GM13977 (cell line): ENCODE results near the gene FAM174C.

Experiments
- DNase-seq: peaks from one replicate; pipeline ENCODE4 v3.0.0; 2012; ENCODE audit warnings: low spot score
- in situ Hi-C: fragments of 300-500 bp; cut with MboI; formaldehyde crosslinking; loops from one replicate; pipeline ENCODE4 v1.12.0; 2022; ENCODE audit warnings: low sequenced_read_pairs, low pct_unique_long_range_greater_than_20kb, mixed read lengths, inconsistent platforms; ENCODE audit not compliant: unreplicated experiment
- TF ChIP-seq, protein P1 (sequence below): IDR thresholded peaks from 2 replicates; pipeline ENCODE4 v1.5.1; 2012; ENCODE audit warnings: mild to moderate bottlenecking, control low read depth; ENCODE audit not compliant: insufficient read depth; ENCODE audit errors: extremely low read depth, missing control alignments

The FAM174C gene

DNA sequence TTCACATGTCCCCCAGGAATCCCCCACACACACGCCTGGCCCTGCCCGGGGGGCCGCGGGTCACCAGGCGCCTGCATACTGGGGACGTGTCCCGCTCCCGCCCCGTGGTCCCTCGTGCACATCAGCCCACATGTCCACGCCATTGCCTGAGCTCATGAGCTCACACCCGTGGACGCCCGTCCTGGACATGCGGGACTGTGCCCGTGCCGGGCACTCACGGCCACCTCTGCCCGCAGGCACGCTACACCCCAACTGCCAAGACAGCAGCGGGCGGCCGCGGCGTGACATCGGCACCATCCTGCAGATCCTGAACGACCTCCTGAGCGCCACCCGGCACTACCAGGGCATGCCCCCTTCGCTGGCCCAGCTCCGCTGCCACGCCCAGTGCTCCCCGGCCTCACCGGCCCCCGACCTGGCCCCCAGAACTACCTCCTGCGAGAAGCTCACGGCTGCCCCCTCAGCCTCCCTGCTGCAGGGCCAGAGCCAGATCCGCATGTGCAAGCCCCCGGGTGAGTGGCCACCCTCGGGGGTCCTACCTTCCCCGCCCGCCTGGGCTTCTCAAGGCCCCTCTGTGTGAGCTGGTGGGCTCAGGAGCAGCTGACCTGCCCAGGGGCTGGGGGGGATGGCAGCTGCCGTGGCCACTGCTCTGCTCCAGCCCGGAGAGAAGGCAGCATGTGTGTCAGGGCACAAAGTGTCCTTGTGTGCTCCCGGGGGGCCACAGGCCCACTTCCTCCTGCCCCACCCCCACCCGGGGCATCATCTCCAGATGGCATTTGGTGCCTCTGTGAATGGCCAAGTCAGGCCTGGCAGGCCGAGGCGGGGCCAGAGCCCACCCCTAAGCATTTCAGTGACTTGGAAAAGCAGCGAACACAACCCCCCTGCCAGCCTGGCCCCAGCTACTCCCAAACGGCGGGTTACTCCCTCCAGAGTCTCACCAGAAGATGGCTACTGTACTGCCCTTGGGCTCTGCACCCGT is 19.9 kb upstream of the FAM174C start:
- in situ Hi-C loops: no loop called here

DNA sequence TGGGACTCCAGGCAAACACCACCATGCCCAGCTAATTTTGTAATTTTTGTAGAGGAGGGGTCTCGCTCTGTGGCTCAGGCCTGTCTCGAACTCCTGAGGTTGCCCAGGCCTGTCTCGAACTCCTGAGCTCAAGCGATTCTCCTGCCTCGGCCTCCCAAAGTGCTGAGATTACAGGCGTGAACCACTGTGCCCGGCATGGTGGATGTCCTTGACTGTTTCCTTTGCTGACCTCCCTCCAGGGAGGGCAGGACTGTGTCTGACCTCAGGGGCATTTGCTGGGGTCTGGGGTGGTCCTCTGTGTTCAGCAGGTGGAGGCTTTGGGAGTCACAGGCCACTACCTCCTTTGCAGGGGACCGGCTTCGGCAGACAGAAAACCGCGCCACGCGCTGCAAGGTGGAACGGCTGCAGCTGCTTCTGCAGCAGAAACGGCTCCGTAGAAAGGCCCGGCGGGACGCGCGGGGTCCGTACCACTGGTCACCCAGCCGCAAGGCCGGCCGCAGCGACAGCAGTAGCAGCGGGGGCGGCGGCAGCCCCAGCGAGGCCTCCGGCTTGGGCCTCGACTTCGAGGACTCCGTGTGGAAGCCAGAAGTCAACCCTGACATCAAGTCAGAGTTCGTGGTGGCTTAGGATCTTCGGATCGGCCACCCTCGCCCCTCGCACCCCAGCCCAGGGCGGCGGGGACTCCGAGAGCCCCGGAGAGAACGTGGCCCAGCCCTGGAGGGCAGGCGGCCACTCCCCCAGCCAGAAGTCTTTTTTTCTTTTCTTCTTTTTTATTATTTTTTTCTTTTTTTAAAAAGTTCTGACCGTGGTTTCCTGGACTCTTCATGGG is 18.5 kb upstream of the FAM174C start:
- TF ChIP-seq, protein P1, sequence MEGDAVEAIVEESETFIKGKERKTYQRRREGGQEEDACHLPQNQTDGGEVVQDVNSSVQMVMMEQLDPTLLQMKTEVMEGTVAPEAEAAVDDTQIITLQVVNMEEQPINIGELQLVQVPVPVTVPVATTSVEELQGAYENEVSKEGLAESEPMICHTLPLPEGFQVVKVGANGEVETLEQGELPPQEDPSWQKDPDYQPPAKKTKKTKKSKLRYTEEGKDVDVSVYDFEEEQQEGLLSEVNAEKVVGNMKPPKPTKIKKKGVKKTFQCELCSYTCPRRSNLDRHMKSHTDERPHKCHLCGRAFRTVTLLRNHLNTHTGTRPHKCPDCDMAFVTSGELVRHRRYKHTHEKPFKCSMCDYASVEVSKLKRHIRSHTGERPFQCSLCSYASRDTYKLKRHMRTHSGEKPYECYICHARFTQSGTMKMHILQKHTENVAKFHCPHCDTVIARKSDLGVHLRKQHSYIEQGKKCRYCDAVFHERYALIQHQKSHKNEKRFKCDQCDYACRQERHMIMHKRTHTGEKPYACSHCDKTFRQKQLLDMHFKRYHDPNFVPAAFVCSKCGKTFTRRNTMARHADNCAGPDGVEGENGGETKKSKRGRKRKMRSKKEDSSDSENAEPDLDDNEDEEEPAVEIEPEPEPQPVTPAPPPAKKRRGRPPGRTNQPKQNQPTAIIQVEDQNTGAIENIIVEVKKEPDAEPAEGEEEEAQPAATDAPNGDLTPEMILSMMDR: no peak
- DNase-seq: no peak
- in situ Hi-C loops: no loop called here

More for the DNA sequence above, 19.9 kb upstream of the FAM174C start:
- TF ChIP-seq, protein P1: no peak
- DNase-seq: no peak

- TF ChIP-seq, protein P1: no peak
- in situ Hi-C loops: no loop called here
- no peak for DNase-seq
These were observed 17.7 kb upstream of the FAM174C start for GRCh38 chr19:1257475-1258162.

DNA sequence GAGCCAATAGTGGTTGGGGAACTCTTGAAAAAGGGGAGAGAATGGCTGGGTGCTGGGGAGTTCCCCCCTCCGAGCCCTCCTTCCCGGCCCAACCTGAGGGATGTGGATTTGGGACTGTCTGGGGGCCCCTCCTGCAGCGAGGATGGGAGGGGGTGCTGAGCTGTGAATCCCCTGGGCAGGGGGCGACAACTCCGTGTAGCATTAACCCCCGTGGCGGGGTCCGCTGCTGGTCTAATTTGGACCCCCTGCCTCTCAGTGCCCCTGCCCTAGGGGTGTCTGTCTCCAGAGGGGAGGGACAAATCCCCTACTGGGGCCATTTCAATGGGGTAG is 17.2 kb upstream of the FAM174C start:
- DNase-seq: no peak
- TF ChIP-seq, protein P1: no peak
- in situ Hi-C loops: no loop called here

GRCh38 chr19:1258707-1259205 is 16.6 kb upstream of the FAM174C start:
- in situ Hi-C loops: no loop called here
- DNase-seq: no peak
- TF ChIP-seq, protein P1: no peak
